Neutrophil (primary cell): ENCODE data around the gene KCNH1.

Source experiments
- H3K27ac ChIP-seq: fragments of 200-600 bp; sonication (generic); 2 replicates; pipeline ENCODE4 v1.5.1; 2016; ENCODE audit warnings: mild to moderate bottlenecking, moderate library complexity
- H3K27me3 ChIP-seq: fragments of 200-600 bp; sonication (generic); 2 replicates; pipeline ENCODE4 v1.6.0; 2016; ENCODE audit warnings: mild to moderate bottlenecking
- H3K36me3 ChIP-seq: fragments of 200-600 bp; sonication (generic); 2 replicates; pipeline ENCODE4 v1.5.1; 2017
- H3K4me1 ChIP-seq, 2 experiments: fragments of 200-600 bp in 1 of 2; sonication (generic) in 1 of 2; 1 replicate in 1 of 2; 2 replicates in 1 of 2; pipeline versions ENCODE4 v1.5.1 to v1.6.1; 2013 to 2016; ENCODE audit warnings: low read depth in 1 of 2, low read length in 1 of 2, mild to moderate bottlenecking in 1 of 2, moderate library complexity in 1 of 2; ENCODE audit not compliant: control insufficient read depth in 1 of 2, insufficient read depth in 1 of 2
- H3K4me3 ChIP-seq, 2 experiments: fragments of 200-600 bp in 1 of 2; sonication (generic) in 1 of 2; 1 replicate in 1 of 2; 2 replicates in 1 of 2; pipeline ENCODE4 v1.5.1; 2013 to 2016; ENCODE audit warnings: low read depth in 1 of 2, low read length in 1 of 2, mild to moderate bottlenecking in 1 of 2, moderate library complexity in 1 of 2
- H3K9me3 ChIP-seq: fragments of 200-600 bp; sonication (generic); 2 replicates; pipeline ENCODE4 v1.5.1; 2016
- TF ChIP-seq, protein P1 (sequence below): fragments of 200-600 bp; sonication (generic); IDR thresholded peaks from 2 replicates; pipeline ENCODE4 v1.5.1; 2016; ENCODE audit warnings: antibody characterized with exemption

Gene KCNH1

DNA sequence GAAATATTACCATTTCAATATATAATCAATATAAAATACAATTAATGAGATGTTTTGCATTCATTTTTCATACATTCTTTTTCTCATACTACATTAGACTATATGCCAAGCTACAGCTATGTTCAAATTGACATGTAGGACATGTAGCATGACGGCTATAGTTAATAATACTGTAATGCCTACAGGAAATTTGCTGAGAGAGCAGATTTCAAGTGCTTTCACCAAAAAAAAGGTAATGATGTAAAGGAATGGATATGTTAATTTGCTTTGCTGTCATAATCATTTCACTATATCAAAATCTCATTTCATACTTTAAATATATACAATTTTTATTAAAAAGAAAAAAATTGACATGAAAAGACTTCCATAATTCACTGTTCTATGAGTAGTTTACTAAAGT is 215.1 kb downstream of the KCNH1 start:
- H3K4me1 ChIP-seq: no peaks in the 10 kb centered on the region
- H3K36me3 ChIP-seq: no peaks in the 10 kb centered on the region
- no peaks in the 10 kb centered on the region for H3K27me3 ChIP-seq
- TF ChIP-seq, protein P1, sequence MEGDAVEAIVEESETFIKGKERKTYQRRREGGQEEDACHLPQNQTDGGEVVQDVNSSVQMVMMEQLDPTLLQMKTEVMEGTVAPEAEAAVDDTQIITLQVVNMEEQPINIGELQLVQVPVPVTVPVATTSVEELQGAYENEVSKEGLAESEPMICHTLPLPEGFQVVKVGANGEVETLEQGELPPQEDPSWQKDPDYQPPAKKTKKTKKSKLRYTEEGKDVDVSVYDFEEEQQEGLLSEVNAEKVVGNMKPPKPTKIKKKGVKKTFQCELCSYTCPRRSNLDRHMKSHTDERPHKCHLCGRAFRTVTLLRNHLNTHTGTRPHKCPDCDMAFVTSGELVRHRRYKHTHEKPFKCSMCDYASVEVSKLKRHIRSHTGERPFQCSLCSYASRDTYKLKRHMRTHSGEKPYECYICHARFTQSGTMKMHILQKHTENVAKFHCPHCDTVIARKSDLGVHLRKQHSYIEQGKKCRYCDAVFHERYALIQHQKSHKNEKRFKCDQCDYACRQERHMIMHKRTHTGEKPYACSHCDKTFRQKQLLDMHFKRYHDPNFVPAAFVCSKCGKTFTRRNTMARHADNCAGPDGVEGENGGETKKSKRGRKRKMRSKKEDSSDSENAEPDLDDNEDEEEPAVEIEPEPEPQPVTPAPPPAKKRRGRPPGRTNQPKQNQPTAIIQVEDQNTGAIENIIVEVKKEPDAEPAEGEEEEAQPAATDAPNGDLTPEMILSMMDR: no peak
- no peak overlapping the region for H3K27ac ChIP-seq
- H3K4me3 ChIP-seq: no peak overlapping the region
- no peaks in the 10 kb centered on the region for H3K9me3 ChIP-seq

DNA sequence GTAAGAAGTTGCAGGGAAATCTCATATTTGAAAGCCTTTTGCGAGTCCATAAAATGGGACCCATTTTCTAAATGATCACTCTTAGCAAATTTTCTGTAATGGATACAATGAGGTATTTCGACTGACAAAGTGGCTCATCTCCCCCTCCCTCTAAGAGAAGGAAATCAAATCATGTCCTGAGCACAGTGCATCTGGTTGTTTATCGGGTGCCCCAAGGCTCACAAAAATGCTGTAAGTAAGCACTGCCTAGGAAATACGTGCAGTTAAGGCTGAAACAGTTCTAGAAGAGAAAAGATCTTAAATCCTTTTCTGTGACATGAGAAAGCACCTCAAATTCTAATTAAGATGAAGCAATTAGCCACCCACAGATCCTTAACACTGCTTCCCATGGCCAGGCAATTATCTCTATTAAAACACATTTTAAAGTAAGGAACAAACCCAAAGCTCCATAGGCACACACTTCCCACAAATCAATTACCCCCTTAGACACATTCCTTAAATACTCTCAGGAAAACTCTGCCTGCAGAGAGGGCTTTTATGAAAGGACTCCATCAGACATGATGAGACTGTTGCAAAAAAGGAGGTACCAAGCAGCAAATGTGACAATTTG is 216.3 kb downstream of the KCNH1 start:
- Histone ChIP-seq H3K4me3 (no peak overlapping the region), H3K9me3 (no peaks in the 10 kb centered on the region), H3K4me1 (no peaks in the 10 kb centered on the region), H3K36me3 (no peaks in the 10 kb centered on the region), H3K27ac (no peak overlapping the region), H3K27me3 (no peaks in the 10 kb centered on the region)
- TF ChIP-seq, protein P1: no peak

GRCh38 chr1:210916548-210916947 is 217.4 kb downstream of the KCNH1 start:
- no peak overlapping the region for H3K4me3 ChIP-seq
- H3K27ac ChIP-seq: no peak overlapping the region
- H3K27me3 ChIP-seq: no peaks in the 10 kb centered on the region
- no peaks in the 10 kb centered on the region for H3K36me3 ChIP-seq
- no peaks in the 10 kb centered on the region for H3K9me3 ChIP-seq
- TF ChIP-seq, protein P1: no peak
- no peaks in the 10 kb centered on the region for H3K4me1 ChIP-seq

DNA sequence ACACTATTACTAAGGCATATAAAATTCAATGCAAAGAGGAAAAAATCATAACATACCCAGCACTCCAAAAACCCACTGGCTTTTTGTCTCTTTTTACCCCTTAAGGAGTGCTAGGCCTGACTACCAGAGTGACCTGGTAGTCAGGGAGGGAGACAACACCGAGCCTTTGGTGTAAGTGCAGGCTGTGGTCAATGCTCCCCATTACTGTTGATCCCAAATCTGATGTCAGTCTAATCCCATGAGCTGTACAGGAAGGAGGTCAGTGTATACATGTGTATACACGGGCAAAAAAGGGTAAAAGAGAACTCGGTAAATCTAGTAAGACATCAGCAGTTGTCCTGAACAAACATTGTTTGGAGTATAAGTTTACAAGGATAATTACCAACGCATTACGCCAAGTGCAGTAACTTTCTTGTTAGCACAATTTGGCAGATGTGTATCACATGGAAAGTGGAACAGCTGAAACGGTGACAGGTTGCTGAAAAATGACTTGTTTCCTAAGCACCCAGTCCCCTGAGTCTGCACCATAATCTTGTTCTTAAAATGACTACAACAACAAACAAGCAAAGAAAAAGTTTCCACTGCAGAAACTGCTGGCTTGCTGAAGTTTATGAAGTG is 217.9 kb downstream of the KCNH1 start:
- Histone ChIP-seq H3K27ac (no peak overlapping the region), H3K4me3 (no peak overlapping the region), H3K4me1 (no peaks in the 10 kb centered on the region), H3K9me3 (no peaks in the 10 kb centered on the region), H3K27me3 (no peaks in the 10 kb centered on the region), H3K36me3 (no peaks in the 10 kb centered on the region)
- TF ChIP-seq, protein P1: no peak

DNA sequence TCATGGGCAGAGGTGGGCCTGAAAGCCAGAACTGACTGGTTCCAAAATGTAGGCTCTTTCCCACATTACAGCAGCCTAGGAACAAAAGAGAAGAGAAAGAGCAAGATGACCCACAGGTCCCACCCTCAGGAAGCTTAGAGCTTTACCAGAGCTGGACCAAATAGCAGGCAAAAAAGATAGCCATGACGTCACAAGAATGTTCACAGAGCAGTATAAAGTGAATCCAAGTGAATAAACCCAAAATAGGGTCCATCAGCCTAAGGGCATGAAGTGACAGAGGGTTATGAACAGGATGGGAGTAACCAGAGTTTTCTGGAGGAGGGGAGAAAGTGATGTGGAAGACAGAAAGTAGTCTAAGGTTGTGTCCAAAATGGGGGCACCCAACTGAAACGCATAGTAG is 221.2 kb downstream of the KCNH1 start:
- no peaks in the 10 kb centered on the region for H3K27me3 ChIP-seq
- no peak overlapping the region for H3K4me3 ChIP-seq
- no peaks in the 10 kb centered on the region for H3K36me3 ChIP-seq
- TF ChIP-seq, protein P1: no peak
- H3K27ac ChIP-seq: no peak overlapping the region
- no peaks in the 10 kb centered on the region for H3K9me3 ChIP-seq
- no peaks in the 10 kb centered on the region for H3K4me1 ChIP-seq
